Body of pancreas (tissue), 4 donors: ENCODE results near the gene C2orf74.

Experiments
- POLR2A ChIP-seq, 3 donors: fragments of 450-650 bp; IDR thresholded peaks; one replicate each; pipeline ENCODE4 v1.6.1; 2016; ENCODE audit warnings: antibody characterized with exemption in 3 of 3, mild to moderate bottlenecking in 2 of 3
- TF ChIP-seq, protein P1 (sequence below), 7 experiments: fragments of 450-650 bp in 4 of 7; fragments of 200-600 bp in 3 of 7; sonication (generic) in 3 of 7; IDR thresholded peaks; one replicate each; pipeline ENCODE4 v1.5.1; 2016 to 2019; ENCODE audit warnings: antibody characterized with exemption in 7 of 7

DNA sequence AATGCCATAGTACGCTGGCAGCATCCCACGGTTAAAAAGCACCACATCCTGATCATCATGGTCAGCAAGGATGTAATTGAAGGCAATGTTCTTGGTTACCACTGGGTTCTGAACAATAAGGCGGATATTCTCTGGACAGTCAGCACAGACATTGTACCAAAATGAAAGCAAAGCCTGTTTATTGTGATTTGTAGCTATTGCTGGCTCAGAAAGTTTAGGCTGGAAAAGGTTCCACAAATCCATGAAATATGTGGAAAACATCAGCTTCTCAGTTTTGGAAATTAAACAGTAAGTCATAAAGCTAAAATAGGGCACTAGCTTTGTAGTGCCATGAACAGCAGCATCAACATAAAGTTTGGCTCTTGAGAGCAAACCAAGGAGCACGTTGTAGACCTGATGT lies 52.2 kb downstream of the C2orf74 start:
- no peak for TF ChIP-seq POLR2A (IDR thresholded peaks at IDR 0.05)
- TF ChIP-seq, protein P1, sequence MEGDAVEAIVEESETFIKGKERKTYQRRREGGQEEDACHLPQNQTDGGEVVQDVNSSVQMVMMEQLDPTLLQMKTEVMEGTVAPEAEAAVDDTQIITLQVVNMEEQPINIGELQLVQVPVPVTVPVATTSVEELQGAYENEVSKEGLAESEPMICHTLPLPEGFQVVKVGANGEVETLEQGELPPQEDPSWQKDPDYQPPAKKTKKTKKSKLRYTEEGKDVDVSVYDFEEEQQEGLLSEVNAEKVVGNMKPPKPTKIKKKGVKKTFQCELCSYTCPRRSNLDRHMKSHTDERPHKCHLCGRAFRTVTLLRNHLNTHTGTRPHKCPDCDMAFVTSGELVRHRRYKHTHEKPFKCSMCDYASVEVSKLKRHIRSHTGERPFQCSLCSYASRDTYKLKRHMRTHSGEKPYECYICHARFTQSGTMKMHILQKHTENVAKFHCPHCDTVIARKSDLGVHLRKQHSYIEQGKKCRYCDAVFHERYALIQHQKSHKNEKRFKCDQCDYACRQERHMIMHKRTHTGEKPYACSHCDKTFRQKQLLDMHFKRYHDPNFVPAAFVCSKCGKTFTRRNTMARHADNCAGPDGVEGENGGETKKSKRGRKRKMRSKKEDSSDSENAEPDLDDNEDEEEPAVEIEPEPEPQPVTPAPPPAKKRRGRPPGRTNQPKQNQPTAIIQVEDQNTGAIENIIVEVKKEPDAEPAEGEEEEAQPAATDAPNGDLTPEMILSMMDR (IDR thresholded peaks at IDR 0.05) = no peak
